Epidermal melanocyte (primary cell): ENCODE data around the gene CDH11.

Source experiments
- DNase-seq: peaks from one replicate; pipeline ENCODE4 v3.0.0; 2011; ENCODE audit warnings: low spot score; ENCODE audit not compliant: insufficient read length

The CDH11 gene

GRCh38 chr16:65070831-65071432, 50.9 kb downstream of the CDH11 start:
- peak; percentile 43 for DNase-seq

DNA sequence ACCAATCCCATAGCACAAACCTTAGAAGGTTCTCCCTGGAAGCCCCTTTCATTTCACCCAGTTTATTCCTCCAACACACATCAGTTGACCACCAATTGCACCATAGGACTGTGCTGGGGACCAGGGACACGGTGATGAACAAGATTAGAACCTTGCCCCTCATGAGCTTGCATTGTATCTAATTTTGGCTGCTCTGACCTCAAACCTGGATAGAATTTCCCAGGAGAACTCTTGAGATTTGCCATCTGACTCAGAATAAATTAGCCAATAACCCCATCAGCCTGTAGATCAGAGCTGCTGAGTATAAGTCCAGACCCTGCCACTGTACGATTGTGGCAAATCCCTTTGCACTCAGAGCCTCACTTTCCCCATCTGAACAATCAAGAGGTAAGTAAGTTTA, 52.1 kb downstream of the CDH11 start:
- no peak for DNase-seq

DNA sequence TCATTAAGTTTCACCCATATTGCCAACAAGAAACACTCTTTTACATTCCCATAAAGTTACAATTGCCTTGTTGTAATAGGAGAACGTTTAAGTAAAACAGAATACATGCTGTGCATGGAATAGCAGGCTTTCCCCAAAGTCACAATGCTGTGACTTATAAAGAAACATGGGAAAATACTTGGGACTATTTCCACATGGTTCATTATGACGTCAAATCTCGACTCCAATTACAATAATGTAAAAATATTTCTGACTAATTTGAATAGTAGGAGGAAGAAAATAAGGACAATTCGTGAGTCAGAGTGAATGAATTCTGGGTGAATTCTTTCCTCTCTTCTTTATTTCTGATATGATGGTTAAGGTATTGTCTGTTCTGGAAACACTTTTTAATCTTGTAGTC, 52.8 kb downstream of the CDH11 start:
- no peak for DNase-seq

DNA sequence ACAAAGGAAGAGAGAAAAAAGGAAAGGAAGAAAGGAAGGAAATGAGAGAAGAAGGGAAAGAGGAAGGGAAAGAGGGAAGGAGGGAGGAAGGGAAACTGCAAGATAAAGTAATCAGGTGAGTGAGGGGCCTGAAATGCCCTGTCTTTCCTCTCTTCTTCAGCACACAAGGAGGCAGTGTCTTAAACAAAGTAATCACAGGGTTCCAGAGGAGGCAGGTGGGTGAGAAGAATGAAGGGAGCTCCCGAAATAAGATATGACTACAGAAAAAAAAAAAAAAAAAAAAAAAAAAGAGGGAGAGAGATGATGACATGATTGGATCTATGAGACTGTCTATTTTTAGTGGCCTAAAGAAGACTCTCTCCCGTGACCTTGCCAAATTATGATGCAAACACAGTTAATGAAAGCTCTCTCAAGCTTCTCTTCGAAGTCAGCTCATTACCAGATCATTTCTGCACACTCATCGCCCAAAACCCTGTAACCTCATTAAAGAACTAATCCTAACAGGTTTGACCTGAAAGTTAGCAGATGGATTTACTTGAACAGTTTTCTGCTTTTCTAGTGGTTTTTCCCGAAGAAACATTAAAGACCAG, 53.6 kb downstream of the CDH11 start:
- no peak for DNase-seq

GRCh38 chr16:65066651-65067050, 55.2 kb downstream of the CDH11 start:
- no peak for DNase-seq

DNA sequence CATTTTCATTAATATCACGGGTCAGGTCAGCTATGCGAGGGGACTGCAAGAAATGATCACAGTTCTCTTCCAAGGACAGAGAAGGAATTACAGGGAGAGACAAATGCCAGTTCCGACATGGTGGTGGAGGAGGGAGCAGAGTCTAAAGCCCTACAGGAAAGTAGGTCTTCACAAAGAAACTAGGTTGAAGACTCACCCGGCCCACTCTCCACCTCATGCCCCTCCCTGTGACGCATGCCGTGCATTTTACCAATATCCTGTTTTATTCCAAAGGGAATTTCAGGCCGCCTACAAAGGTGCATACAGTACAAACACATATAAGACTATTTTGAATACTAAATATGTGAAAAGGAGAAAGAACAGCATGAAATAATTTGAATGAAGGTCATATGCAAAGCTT, 56.8 kb downstream of the CDH11 start:
- no peak for DNase-seq

GRCh38 chr16:65064131-65064530, 57.7 kb downstream of the CDH11 start:
- no peak for DNase-seq

DNA sequence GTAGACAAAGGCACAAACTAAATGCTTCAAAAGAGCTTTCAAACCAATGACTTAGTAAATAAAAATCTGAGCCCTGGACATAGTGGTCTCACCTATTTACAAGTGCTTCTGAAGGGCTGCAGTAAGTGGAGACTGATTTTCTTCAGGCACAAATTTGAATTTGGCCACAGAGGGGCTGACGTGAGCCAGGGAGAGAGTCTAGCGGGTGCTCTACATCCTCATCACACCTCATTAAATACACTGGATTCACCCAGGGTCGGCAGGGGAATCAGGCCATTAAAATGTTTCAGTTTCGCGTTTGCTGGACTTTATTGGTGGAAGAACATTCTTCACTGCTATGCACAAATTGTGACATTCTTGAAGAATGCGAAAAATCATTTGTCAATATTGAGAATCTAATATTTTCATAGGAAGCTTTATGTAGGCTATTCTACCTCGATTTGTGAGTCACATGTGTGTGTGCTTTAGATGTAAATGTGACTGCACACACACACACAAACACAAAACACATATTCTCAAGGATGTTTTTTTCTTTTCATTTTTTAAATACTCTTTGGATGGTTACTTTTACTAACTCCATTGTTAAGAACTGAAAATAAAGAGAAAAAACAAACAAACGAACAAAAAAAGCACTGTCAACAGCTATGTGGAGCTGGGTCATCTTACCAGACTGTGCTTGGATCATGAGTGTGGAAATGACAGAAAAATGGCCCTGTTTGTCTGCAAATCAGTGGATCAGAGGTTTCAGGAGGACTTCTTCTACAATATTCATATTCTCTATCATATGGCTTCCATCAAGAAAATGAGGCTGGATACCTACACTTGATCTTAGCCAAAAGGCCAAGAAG, 58.9 kb downstream of the CDH11 start:
- DNase-seq: no peak

DNA sequence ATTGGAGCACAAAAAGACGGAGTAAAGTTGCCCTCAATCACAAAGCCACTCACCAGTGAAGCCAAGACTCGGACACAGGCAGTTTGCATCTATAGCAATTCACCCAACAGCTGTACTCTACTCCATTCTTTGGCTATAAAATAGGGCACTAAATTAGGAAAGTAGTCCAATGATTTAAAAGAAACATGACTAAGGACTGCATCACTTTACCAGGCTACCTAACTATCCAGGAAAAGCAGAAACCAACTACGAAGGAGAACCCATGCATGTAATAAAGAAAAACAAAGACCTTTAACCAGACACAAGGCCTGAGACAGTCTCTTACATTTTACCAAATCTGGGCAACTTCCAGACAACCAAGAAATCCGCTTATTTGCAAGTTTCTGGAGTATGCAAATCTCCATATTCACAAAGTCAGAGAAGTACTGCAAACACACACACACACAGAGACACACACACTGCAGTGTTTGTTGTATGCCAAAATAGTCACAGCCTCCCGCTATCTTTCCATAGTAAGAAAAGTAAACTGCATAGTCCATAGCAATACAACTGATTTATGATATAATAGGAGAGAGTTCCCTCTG, 59.8 kb downstream of the CDH11 start:
- DNase-seq: no peak

DNA sequence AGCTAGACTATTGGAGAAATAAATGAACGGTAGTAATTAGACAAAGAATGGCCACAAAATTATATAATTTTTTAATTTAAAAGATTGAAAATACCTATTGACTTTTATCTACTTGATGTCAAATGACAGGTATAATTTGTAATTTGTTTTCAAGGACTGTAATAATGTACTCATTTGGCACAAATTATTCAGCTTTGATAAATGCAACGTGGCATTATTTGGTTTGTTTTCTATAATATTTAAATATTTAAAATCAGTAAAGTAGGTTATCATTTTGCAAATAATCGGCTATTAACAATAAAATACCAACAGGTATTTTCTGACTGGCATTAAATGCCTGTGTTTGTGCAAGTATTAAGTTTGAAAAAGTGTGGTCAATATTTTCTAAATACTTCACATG, 60.6 kb downstream of the CDH11 start:
- DNase-seq: no peak

GRCh38 chr16:65059406-65059980, 62.4 kb downstream of the CDH11 start:
- DNase-seq: no peak

- DNase-seq: no peak
Measured at GRCh38 chr16:65057184-65057583, 64.7 kb downstream of the CDH11 start.

- DNase-seq: no peak
Measured at GRCh38 chr16:65054457-65054856, 67.4 kb downstream of the CDH11 start.

GRCh38 chr16:65049679-65050078, 72.2 kb downstream of the CDH11 start:
- DNase-seq: no peak

GRCh38 chr16:65045961-65046360, 75.9 kb downstream of the CDH11 start:
- no peak for DNase-seq

DNA sequence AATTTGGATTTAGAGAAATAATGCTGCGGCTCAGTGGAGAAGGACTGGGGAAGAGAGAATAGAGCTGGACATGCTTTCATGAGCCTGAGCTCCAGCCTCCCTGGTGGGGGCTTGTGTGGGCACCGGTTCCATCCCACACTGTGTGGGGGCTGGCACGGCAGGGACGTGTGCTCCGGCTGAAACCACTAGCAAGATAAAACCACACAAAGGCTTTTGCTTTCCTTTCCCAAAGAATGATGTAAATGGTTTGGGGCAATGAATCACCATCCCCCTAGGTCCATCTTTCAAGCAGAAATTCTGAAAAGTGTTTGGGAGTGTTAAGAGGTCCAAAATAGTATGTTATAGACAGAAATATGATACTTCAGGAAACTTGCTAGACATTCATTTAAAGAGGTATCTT, 77.0 kb downstream of the CDH11 start:
- no peak for DNase-seq

GRCh38 chr16:65044026-65044425, 77.8 kb downstream of the CDH11 start:
- DNase-seq: no peak

- no peak for DNase-seq
Measured at GRCh38 chr16:65042438-65043365, 79.2 kb downstream of the CDH11 start.

GRCh38 chr16:65041667-65042066, 80.2 kb downstream of the CDH11 start:
- no peak for DNase-seq

- DNase-seq: no peak
Measured at GRCh38 chr16:65038100-65038499, 83.8 kb downstream of the CDH11 start.

DNA sequence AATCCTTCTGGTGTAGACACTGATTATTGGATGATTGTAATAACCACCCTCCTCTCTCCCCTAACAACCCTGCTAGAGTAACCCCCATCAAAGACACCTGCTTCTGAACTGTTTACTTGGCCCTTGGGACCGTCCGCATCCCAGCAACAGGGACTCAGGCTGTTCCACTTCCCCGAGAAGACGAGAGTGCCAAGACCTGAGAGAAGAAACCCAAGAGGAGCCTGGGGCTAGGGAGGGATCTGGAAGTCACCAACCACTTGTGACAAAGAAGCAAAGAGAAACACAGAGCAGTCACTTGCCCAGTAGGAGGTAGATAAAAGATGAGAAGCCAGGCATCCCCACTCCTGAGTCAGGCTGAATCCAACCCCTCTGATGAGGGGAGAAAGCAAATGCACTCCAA, 84.3 kb downstream of the CDH11 start:
- DNase-seq: no peak
